Neural progenitor cell (in vitro differentiated cells): Measurements from ENCODE around the gene EPS8L2. TPM values are rescaled to one million over a fixed set of nuclear protein-coding genes. Genes with fewer than 3 reads are reported as not detected.

Source experiments
- DNase-seq: peaks from one replicate; pipeline ENCODE4 v3.0.0-alpha.2; 2016; ENCODE audit warnings: low spot score
- H2AFZ ChIP-seq: fragments of 200-600 bp; sonication (generic); replicated peaks from 2 replicates; pipeline ENCODE4 v1.6.1; 2016; ENCODE audit warnings: antibody characterized with exemption
- H3F3A ChIP-seq: fragments of 200-600 bp; sonication (generic); 2 replicates; pipeline ENCODE4 v1.6.1; 2016; ENCODE audit warnings: antibody characterized with exemption, low read depth
- H3K27ac ChIP-seq: fragments of 200-600 bp; sonication (generic); 2 replicates; pipeline ENCODE4 v1.5.1; 2016; ENCODE audit warnings: mild to moderate bottlenecking
- H3K27me3 ChIP-seq: fragments of 200-600 bp; sonication (generic); 2 replicates; pipeline ENCODE4 v1.6.1; 2016; ENCODE audit warnings: mild to moderate bottlenecking, moderate library complexity
- H3K36me3 ChIP-seq: fragments of 200-600 bp; sonication (generic); 2 replicates; pipeline ENCODE4 v1.5.1; 2016
- H3K4me1 ChIP-seq: fragments of 200-600 bp; sonication (generic); 2 replicates; pipeline ENCODE4 v1.6.1; 2016; ENCODE audit warnings: mixed run types
- H3K4me2 ChIP-seq: fragments of 200-600 bp; sonication (generic); 2 replicates; pipeline ENCODE4 v1.6.1; 2016
- H3K4me3 ChIP-seq: fragments of 200-600 bp; sonication (generic); 2 replicates; pipeline ENCODE4 v1.5.1; 2016
- H3K79me2 ChIP-seq: fragments of 200-600 bp; sonication (generic); 2 replicates; pipeline ENCODE4 v1.6.1; 2016; ENCODE audit warnings: low read depth
- H3K9ac ChIP-seq: fragments of 200-600 bp; sonication (generic); 2 replicates; pipeline ENCODE4 v1.6.1; 2016
- H3K9me3 ChIP-seq: fragments of 200-600 bp; sonication (generic); 2 replicates; pipeline ENCODE4 v1.5.1; 2016; ENCODE audit warnings: low read depth
- H4K20me1 ChIP-seq: fragments of 200-600 bp; sonication (generic); 2 replicates; pipeline ENCODE4 v1.6.1; 2016; ENCODE audit warnings: low read depth
- H3K27ac Mint-ChIP-seq: 3 replicates; pipeline ENCODE4 v1.8.0; 2021; ENCODE audit warnings: mixed read lengths
- H3K27me3 Mint-ChIP-seq: 2 replicates; pipeline ENCODE4 v1.8.0; 2022; ENCODE audit warnings: low read depth, mild to moderate bottlenecking, inconsistent platforms, moderate library complexity, mixed read lengths; ENCODE audit not compliant: insufficient read depth
- H3K36me3 Mint-ChIP-seq: 3 replicates; pipeline ENCODE4 v1.8.0; 2021; ENCODE audit warnings: mixed read lengths
- H3K4me1 Mint-ChIP-seq: 3 replicates; pipeline ENCODE4 v1.8.0; 2021; ENCODE audit warnings: mixed read lengths
- H3K4me3 Mint-ChIP-seq: 3 replicates; pipeline ENCODE4 v1.8.0; 2021; ENCODE audit warnings: mild to moderate bottlenecking, moderate library complexity, mixed read lengths
- H3K9me3 Mint-ChIP-seq: 3 replicates; pipeline ENCODE4 v1.8.0; 2020; ENCODE audit warnings: mixed read lengths
- CTCF ChIP-seq: fragments of 200-600 bp; sonication (generic); IDR thresholded peaks from 2 replicates; pipeline ENCODE4 v1.5.1; 2017; ENCODE audit warnings: antibody characterized with exemption, mild to moderate bottlenecking
- EZH2 ChIP-seq: fragments of 200-600 bp; sonication (generic); IDR thresholded peaks from 2 replicates; pipeline ENCODE4 v1.6.1; 2017; ENCODE audit warnings: antibody characterized with exemption, mild to moderate bottlenecking, moderate library complexity
- EZH2phosphoT487 ChIP-seq: fragments of 200-600 bp; sonication (generic); IDR thresholded peaks from 2 replicates; pipeline ENCODE4 v1.6.1; 2017; ENCODE audit warnings: antibody characterized with exemption
- total RNA-seq: library from RNA; depleted of rRNA; stranded (reverse); fragments of >200 nt; gene quantifications from 2 replicates; pipeline ENCODE4 v1.2.3, GENCODE V29; 2015; ENCODE audit warnings: low replicate concordance

The EPS8L2 gene
- total RNA-seq, 1 donor from 2014 or later, result 3.3 TPM

- peak; percentile 1 for DNase-seq
- Histone ChIP-seq H3K9ac (no peak overlapping the region), H2AFZ (no peak overlapping the region), H4K20me1 (peaks cover 68% of the 10 kb centered on the region), H3K4me2 (no peak overlapping the region), H3K9me3 (no peaks in the 10 kb centered on the region), H3K4me3 (no peak overlapping the region), H3K4me1 (peaks cover 16% of the 10 kb centered on the region), H3K79me2 (peaks cover 50% of the 10 kb centered on the region), H3K36me3 (no peaks in the 10 kb centered on the region), H3F3A (peaks cover 8% of the 10 kb centered on the region), H3K27ac (no peak overlapping the region), H3K27me3 (no peaks in the 10 kb centered on the region)
- no peak overlapping the region for H3K4me3 Mint-ChIP-seq
- H3K9me3 Mint-ChIP-seq, result no peaks in the 10 kb centered on the region
- peaks cover 12% of the 10 kb centered on the region for H3K4me1 Mint-ChIP-seq
- no peaks in the 10 kb centered on the region for H3K27me3 Mint-ChIP-seq
- no peak overlapping the region for H3K27ac Mint-ChIP-seq
- no peak for TF ChIP-seq CTCF
- TF ChIP-seq EZH2phosphoT487, result no peak
- TF ChIP-seq EZH2, result no peak
- H3K36me3 Mint-ChIP-seq, result peaks cover 2% of the 10 kb centered on the region
These were observed 67.8 kb downstream of the EPS8L2 start for GRCh38 chr11:773830-774229.

- TF ChIP-seq CTCF (no peak), EZH2 (no peak), EZH2phosphoT487 (no peak)
- H3K4me1 ChIP-seq, result peaks cover 16% of the 10 kb centered on the region
- DNase-seq, result peak; percentile 1
- no peak overlapping the region for H3K9ac ChIP-seq
- no peaks in the 10 kb centered on the region for H3K27me3 ChIP-seq
- H3K79me2 ChIP-seq, result peaks cover 50% of the 10 kb centered on the region
- no peak overlapping the region for H2AFZ ChIP-seq
- peak overlapping the region; percentile 96 for H3K4me2 ChIP-seq
- H3K36me3 Mint-ChIP-seq, result peaks cover 2% of the 10 kb centered on the region
- peaks cover 8% of the 10 kb centered on the region for H3F3A ChIP-seq
- no peaks in the 10 kb centered on the region for H3K9me3 ChIP-seq
- H3K27ac ChIP-seq, result no peak overlapping the region
- no peaks in the 10 kb centered on the region for H3K36me3 ChIP-seq
- no peak overlapping the region for H3K4me3 ChIP-seq
- H3K4me1 Mint-ChIP-seq, result peaks cover 18% of the 10 kb centered on the region
- no peak overlapping the region for H3K27ac Mint-ChIP-seq
- H3K9me3 Mint-ChIP-seq, result no peaks in the 10 kb centered on the region
- H3K27me3 Mint-ChIP-seq, result no peaks in the 10 kb centered on the region
- H4K20me1 ChIP-seq, result peaks cover 72% of the 10 kb centered on the region
- peak overlapping the region; percentile 84 for H3K4me3 Mint-ChIP-seq
These were observed 69.0 kb downstream of the EPS8L2 start for GRCh38 chr11:774873-775592.

GRCh38 chr11:776263-776560 lies 70.2 kb downstream of the EPS8L2 start:
- H3K27me3 ChIP-seq, result no peaks in the 10 kb centered on the region
- peaks cover 62% of the 10 kb centered on the region for H4K20me1 ChIP-seq
- no peaks in the 10 kb centered on the region for H3K27me3 Mint-ChIP-seq
- no peak overlapping the region for H3K27ac ChIP-seq
- H3K9ac ChIP-seq, result no peak overlapping the region
- peaks cover 24% of the 10 kb centered on the region for H3K4me1 Mint-ChIP-seq
- H3F3A ChIP-seq, result peaks cover 8% of the 10 kb centered on the region
- H3K4me1 ChIP-seq, result peaks cover 16% of the 10 kb centered on the region
- H3K4me2 ChIP-seq, result peak overlapping the region; percentile 96
- H3K36me3 Mint-ChIP-seq, result peaks cover 3% of the 10 kb centered on the region
- H2AFZ ChIP-seq, result no peak overlapping the region
- no peaks in the 10 kb centered on the region for H3K9me3 Mint-ChIP-seq
- H3K36me3 ChIP-seq, result no peaks in the 10 kb centered on the region
- H3K4me3 ChIP-seq, result peak overlapping the region; percentile 97
- peak; percentile 19 for DNase-seq
- peak overlapping the region; percentile 88 for H3K4me3 Mint-ChIP-seq
- peaks cover 50% of the 10 kb centered on the region for H3K79me2 ChIP-seq
- peak overlapping the region; percentile 11 for H3K27ac Mint-ChIP-seq
- no peaks in the 10 kb centered on the region for H3K9me3 ChIP-seq
- TF ChIP-seq EZH2 (no peak), EZH2phosphoT487 (no peak), CTCF (no peak)
